CD4-positive, alpha-beta memory T cell (primary cell): ENCODE data around the gene KCNQ1. TPM values are rescaled to one million over a fixed set of nuclear protein-coding genes. Genes with fewer than 3 reads are reported as not detected.

Experiments
- CTCF ChIA-PET: fragments of 350-600 bp; sonication (Branson Sonifier 250); formaldehyde crosslinking; loops from one replicate; lab custom pipeline; 2021; ENCODE audit warnings: inconsistent platforms; ENCODE audit not compliant: partially characterized antibody; lab: Charles Lee
- POLR2A ChIA-PET: fragments of 350-600 bp; sonication (Branson Sonifier 250); formaldehyde crosslinking; loops from one replicate; lab custom pipeline; 2021; ENCODE audit not compliant: partially characterized antibody; lab: Charles Lee
- DNase-seq, 5 donors: peaks; one replicate each; pipeline versions ENCODE4 v3.0.0 to v3.0.0-alpha.2; 2020 to 2022; ENCODE audit warnings: mixed read lengths in 1 of 5
- H3K27ac ChIP-seq: one replicate; pipeline ENCODE4 v1.7.0; 2013; ENCODE audit warnings: low read depth, low read length
- H3K27me3 ChIP-seq: 2 replicates; pipeline ENCODE4 v1.7.0; 2013; ENCODE audit warnings: mild to moderate bottlenecking, low read length, moderate library complexity; ENCODE audit not compliant: insufficient read depth
- H3K36me3 ChIP-seq: 2 replicates; pipeline ENCODE4 v1.7.0; 2013; ENCODE audit warnings: mild to moderate bottlenecking, low read length, moderate library complexity; ENCODE audit not compliant: insufficient read depth
- H3K4me1 ChIP-seq: 2 replicates; pipeline ENCODE4 v1.7.0; 2013; ENCODE audit warnings: mild to moderate bottlenecking, low read length, moderate library complexity; ENCODE audit not compliant: insufficient read depth
- H3K4me3 ChIP-seq, 2 donors: one replicate each; pipeline ENCODE4 v1.7.0; 2013; ENCODE audit warnings: low read length in 2 of 2, mild to moderate bottlenecking in 1 of 2
- H3K9me3 ChIP-seq, 2 donors: one replicate each; pipeline ENCODE4 v1.7.0; 2013; ENCODE audit warnings: low read length in 2 of 2, control low read depth in 1 of 2; ENCODE audit not compliant: control insufficient read depth in 1 of 2
- H3K27ac Mint-ChIP-seq, 7 donors: one replicate each; pipeline ENCODE4 v1.8.0; 2020 to 2021; ENCODE audit warnings: mixed read lengths in 7 of 7, mild to moderate bottlenecking in 6 of 7, inconsistent platforms in 3 of 7, moderate library complexity in 3 of 7
- H3K27me3 Mint-ChIP-seq, 2 donors: one replicate each; pipeline ENCODE4 v1.8.0; 2020 to 2021; ENCODE audit warnings: mixed read lengths in 2 of 2
- H3K36me3 Mint-ChIP-seq, 2 donors: one replicate each; pipeline ENCODE4 v1.8.0; 2020 to 2021; ENCODE audit warnings: mixed read lengths in 2 of 2, inconsistent platforms in 1 of 2, mild to moderate bottlenecking in 1 of 2
- H3K4me1 Mint-ChIP-seq, 4 donors: one replicate each; pipeline ENCODE4 v1.8.0; 2020 to 2021; ENCODE audit warnings: mixed read lengths in 4 of 4, mild to moderate bottlenecking in 1 of 4
- H3K4me3 Mint-ChIP-seq, 8 donors: one replicate each; pipeline ENCODE4 v1.8.0; 2020 to 2021; ENCODE audit warnings: mixed read lengths in 8 of 8, mild to moderate bottlenecking in 7 of 8, moderate library complexity in 6 of 8, inconsistent platforms in 3 of 8
- H3K9me3 Mint-ChIP-seq, 8 donors: one replicate each; pipeline ENCODE4 v1.8.0; 2020 to 2021; ENCODE audit warnings: mixed read lengths in 8 of 8, mild to moderate bottlenecking in 5 of 8, inconsistent platforms in 3 of 8, moderate library complexity in 1 of 8
- intact Hi-C: fragments of 100-400 bp; cut with micrococcal nuclease; formaldehyde crosslinking; loops from one replicate; pipeline ENCODE4 v1.15.1; 2023
- polyA plus RNA-seq, 2 donors: library from polyadenylated mRNA; unstranded; fragments of 300-500 nt; fragmentation: Illumina TruSeq; gene quantifications; one replicate each; pipeline ENCODE4 v1.2.3, GENCODE V29; 2021
- total RNA-seq, 2 experiments: library from RNA; stranded (reverse); gene quantifications; one replicate each; pipeline ENCODE4 v1.2.3, GENCODE V29; 2021

The KCNQ1 gene
- total and polyA plus RNA-seq, 4 experiments from 2014 or later: 5.4 to 21.7 (median 21.5) TPM

GRCh38 chr11:2423157-2424025, 21.4 kb upstream of the KCNQ1 start:
- Histone ChIP-seq H3K27ac (no peak overlapping the region), H3K36me3 (no peaks in the 10 kb centered on the region), H3K27me3 (no peaks in the 10 kb centered on the region), H3K4me3 (no peak overlapping the region), H3K4me1 (peaks cover 11% of the 10 kb centered on the region), H3K9me3 (no peaks in the 10 kb centered on the region)
- H3K27me3 Mint-ChIP-seq: no peaks in the 10 kb centered on the region
- H3K27ac Mint-ChIP-seq: no peak overlapping the region
- H3K4me3 Mint-ChIP-seq: no peak overlapping the region
- intact Hi-C loops: no loop called here
- H3K4me1 Mint-ChIP-seq: peaks cover 0 to 7% (median 2%) of the 10 kb centered on the region in 4 donors
- ChIA-PET CTCF (interaction anchor here (1.1 to 6.9 kb wide), 5 partner anchors 109 to 237 kb away, joined by 3 to 262 read pairs (median 22); partner anchors contain the start of genes C11orf21 and TSPAN32), POLR2A (no interaction called here)
- no peaks in the 10 kb centered on the region for H3K36me3 Mint-ChIP-seq
- no peaks in the 10 kb centered on the region for H3K9me3 Mint-ChIP-seq
- no peak for DNase-seq

DNA sequence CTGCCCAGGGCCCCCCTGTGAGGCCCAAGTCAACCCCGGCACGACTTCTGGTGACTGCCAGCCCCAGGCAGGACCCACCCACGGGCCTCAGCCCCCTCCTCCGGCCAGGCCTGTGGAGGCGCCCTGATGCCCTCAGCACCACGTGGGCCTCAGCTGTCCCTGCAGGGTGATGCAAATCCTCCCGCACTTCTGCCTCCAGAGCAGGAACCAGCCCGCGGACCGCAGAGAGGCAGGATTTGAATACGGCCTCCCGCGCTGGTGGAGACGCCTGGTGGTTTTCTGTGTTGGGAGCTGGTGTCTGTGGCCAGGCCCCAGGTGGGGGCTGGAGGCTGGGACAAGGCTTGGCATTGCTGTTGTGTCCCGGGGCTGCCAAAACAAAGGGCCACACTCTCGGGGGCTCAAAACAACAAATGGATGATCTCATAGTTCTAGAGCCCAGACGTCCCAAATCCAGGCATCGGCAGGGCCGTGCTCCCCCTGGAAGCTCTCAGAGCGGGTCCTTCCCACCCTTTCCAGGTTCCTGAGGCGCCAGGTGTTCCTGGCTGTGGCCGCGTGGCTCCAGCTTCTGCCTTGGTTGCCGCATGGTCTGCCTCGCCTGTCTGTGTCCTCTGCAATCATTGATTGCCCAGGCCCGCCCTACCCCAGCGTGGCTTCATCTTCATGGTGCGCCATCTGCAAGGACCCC, 19.9 kb upstream of the KCNQ1 start:
- DNase-seq: no peak
- H3K9me3 Mint-ChIP-seq: no peaks in the 10 kb centered on the region
- Histone ChIP-seq H3K9me3 (no peaks in the 10 kb centered on the region), H3K4me3 (no peak overlapping the region), H3K27ac (no peak overlapping the region), H3K4me1 (peaks cover 7% of the 10 kb centered on the region), H3K27me3 (no peaks in the 10 kb centered on the region), H3K36me3 (no peaks in the 10 kb centered on the region)
- no peaks in the 10 kb centered on the region for H3K36me3 Mint-ChIP-seq
- H3K4me3 Mint-ChIP-seq: no peak overlapping the region
- intact Hi-C loops: no loop called here
- H3K4me1 Mint-ChIP-seq: peaks cover 0 to 1% (median 0%) of the 10 kb centered on the region in 4 donors
- peak overlapping the region in 1 of 7 donors; percentile 37 for H3K27ac Mint-ChIP-seq
- no peaks in the 10 kb centered on the region for H3K27me3 Mint-ChIP-seq
- CTCF ChIA-PET: interaction anchor here (1.2 to 5.2 kb wide), 4 partner anchors 42 to 462 kb away, joined by 3 to 104 read pairs (median 8); no protein-coding TSS in a partner anchor
- POLR2A ChIA-PET: no interaction called here

DNA sequence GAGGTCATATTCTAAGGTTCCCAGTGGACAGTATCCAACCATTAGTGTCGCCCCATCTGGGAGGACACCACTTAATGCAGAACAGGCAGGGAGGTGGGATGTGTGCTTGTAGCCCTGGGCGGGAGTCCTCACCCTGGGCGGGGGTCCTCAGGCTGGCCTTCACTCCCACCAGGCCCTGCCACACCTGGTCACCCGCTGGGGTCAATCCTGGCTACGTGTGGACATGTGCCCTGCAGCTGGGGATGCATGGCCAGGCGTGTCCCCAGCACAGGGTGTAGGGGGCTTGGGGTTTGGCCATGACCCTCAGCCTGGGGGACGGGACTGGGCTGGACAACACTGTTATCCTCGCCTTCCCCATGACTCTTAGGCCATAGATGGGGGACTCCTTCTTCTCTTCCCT, 19.3 kb upstream of the KCNQ1 start:
- POLR2A ChIA-PET: interaction anchor here (1.1 kb wide), 1 partner anchor 106 kb away, joined by 4 read pairs; no protein-coding TSS in a partner anchor
- no peaks in the 10 kb centered on the region for H3K9me3 ChIP-seq
- Mint-ChIP-seq H3K4me1 (peaks cover 0 to 1% (median 0%) of the 10 kb centered on the region in 4 donors), H3K27ac (no peak overlapping the region), H3K36me3 (no peaks in the 10 kb centered on the region), H3K27me3 (no peaks in the 10 kb centered on the region), H3K4me3 (no peak overlapping the region), H3K9me3 (no peaks in the 10 kb centered on the region)
- CTCF ChIA-PET: interaction anchor here (0.7 to 5.2 kb wide), 5 partner anchors 42 to 504 kb away, joined by 3 to 104 read pairs (median 3); no protein-coding TSS in a partner anchor
- H3K4me3 ChIP-seq: no peak overlapping the region
- no peak for DNase-seq
- intact Hi-C loops: no loop called here
- H3K27me3 ChIP-seq: no peaks in the 10 kb centered on the region
- no peak overlapping the region for H3K27ac ChIP-seq
- peaks cover 1% of the 10 kb centered on the region for H3K4me1 ChIP-seq
- H3K36me3 ChIP-seq: no peaks in the 10 kb centered on the region

GRCh38 chr11:2426221-2426620, 18.6 kb upstream of the KCNQ1 start:
- Histone ChIP-seq H3K36me3 (no peaks in the 10 kb centered on the region), H3K9me3 (no peaks in the 10 kb centered on the region), H3K27me3 (no peaks in the 10 kb centered on the region), H3K4me1 (no peaks in the 10 kb centered on the region), H3K27ac (no peak overlapping the region), H3K4me3 (no peak overlapping the region)
- Mint-ChIP-seq H3K27me3 (no peaks in the 10 kb centered on the region), H3K36me3 (no peaks in the 10 kb centered on the region), H3K27ac (no peak overlapping the region), H3K4me3 (no peak overlapping the region), H3K4me1 (no peaks in the 10 kb centered on the region), H3K9me3 (no peaks in the 10 kb centered on the region)
- ChIA-PET POLR2A (interaction anchor here (1.1 kb wide), 1 partner anchor 105 kb away, joined by 4 read pairs; no protein-coding TSS in a partner anchor), CTCF (interaction anchor here (0.7 to 5.2 kb wide), 6 partner anchors 43 to 504 kb away, joined by 3 to 104 read pairs (median 3); no protein-coding TSS in a partner anchor)
- no peak for DNase-seq
- intact Hi-C loops: no loop called here

DNA sequence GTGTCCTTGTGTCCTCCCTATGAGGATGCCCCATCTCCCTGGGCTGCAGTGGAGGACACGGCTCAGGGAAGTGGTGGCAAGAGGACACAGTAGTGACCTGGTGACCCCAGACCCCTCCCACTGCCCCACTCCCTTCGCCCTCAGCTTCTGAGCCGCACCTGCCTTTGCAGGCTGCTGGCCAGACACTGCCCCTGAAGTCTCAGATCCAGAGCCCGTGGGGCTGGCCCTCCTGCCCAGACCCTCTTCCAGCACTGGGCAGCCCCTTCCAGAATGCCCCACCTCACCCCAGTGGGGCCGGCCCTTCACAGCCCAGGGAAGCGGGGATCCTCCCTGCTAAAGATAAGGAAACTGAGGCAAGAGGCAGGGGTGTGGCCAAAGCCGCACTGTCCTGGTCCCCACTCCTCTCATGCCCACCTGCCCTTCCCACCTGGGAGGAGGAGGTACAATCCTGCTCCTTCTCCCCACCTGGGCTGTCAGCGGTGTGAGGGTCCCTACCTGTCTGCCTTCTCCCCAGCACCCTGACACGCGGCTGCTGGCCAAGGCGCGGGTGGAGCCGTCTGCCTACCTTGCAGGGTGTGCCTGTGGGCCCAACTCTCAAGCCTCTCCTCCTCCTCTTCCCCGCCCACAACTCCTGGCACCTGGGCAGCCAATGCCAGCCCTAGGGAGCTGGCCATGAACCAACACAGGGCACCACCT, 17.8 kb upstream of the KCNQ1 start:
- Histone ChIP-seq H3K36me3 (no peaks in the 10 kb centered on the region), H3K4me1 (no peaks in the 10 kb centered on the region), H3K27me3 (no peaks in the 10 kb centered on the region), H3K4me3 (no peak overlapping the region), H3K9me3 (no peaks in the 10 kb centered on the region), H3K27ac (no peak overlapping the region)
- H3K27me3 Mint-ChIP-seq: no peaks in the 10 kb centered on the region
- CTCF ChIA-PET: interaction anchor here (0.9 to 5.2 kb wide), 9 partner anchors 18 to 460 kb away, joined by 3 to 104 read pairs (median 4); partner anchors contain the start of gene KCNQ1
- H3K4me1 Mint-ChIP-seq: no peaks in the 10 kb centered on the region
- H3K9me3 Mint-ChIP-seq: no peaks in the 10 kb centered on the region
- peak overlapping the region in 1 of 7 donors; percentile 32 for H3K27ac Mint-ChIP-seq
- POLR2A ChIA-PET: no interaction called here
- no peaks in the 10 kb centered on the region for H3K36me3 Mint-ChIP-seq
- H3K4me3 Mint-ChIP-seq: no peak overlapping the region
- intact Hi-C loops: no loop called here
- DNase-seq: no peak

DNA sequence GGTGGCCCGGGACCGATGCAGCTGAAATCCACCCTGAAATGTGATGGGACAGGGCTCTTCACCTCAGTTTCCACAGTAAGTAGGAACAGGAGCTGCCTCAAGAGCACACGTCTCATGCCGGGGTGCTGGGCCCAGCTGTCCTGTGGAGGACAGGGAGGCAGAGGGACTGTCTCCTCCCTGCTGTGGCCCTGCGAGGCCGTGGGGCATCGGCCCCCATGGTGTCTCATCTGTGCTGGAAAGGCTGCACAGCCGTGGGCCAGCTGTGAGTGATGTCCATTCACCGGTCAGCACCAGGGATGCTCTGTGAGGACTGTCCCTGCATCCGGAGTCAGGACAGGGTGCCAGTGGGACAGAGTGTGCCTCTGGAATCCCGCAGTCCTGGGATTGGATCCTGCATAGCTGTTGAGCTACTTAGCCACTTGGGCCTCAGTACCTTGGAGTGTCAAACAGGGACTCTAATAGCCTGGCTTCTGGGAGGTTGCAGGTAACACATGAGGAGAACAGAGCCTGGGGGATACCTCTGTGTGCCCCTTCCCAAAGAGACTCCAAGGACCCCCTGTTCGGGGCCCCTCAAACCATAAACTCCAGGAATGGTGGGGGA, 17.0 kb upstream of the KCNQ1 start:
- intact Hi-C loops: loop anchor here (1.0 to 2.0 kb wide), 2 partner anchors 461 to 663 kb away; no protein-coding TSS in a partner anchor

More for the DNA sequence above, 17.0 kb upstream of the KCNQ1 start:
- Mint-ChIP-seq H3K4me1 (no peaks in the 10 kb centered on the region), H3K27ac (peak overlapping the region in 1 of 7 donors; percentile 32), H3K27me3 (no peaks in the 10 kb centered on the region), H3K36me3 (no peaks in the 10 kb centered on the region), H3K4me3 (no peak overlapping the region), H3K9me3 (no peaks in the 10 kb centered on the region)
- H3K27me3 ChIP-seq: no peaks in the 10 kb centered on the region
- H3K9me3 ChIP-seq: no peaks in the 10 kb centered on the region
- no peak overlapping the region for H3K4me3 ChIP-seq
- no peaks in the 10 kb centered on the region for H3K4me1 ChIP-seq
- H3K36me3 ChIP-seq: no peaks in the 10 kb centered on the region
- ChIA-PET CTCF (interaction anchor here (0.9 to 5.2 kb wide), 8 partner anchors 17 to 459 kb away, joined by 3 to 104 read pairs (median 4); partner anchors contain the start of gene KCNQ1), POLR2A (interaction anchor here (0.8 kb wide), 1 partner anchor 104 kb away, joined by 3 read pairs; no protein-coding TSS in a partner anchor)
- H3K27ac ChIP-seq: no peak overlapping the region
- no peak for DNase-seq
